ENCODE measurements around the gene KRTDAP.
A peak's percentile ranks its signal among the peaks of the same experiment; 100 is the strongest.
"Not testable (repeated sequence)": the region's sequence is repeated elsewhere in the genome, so short reads cannot be mapped to it uniquely, and the experiment has no call there.

KRTDAP gene

DNA sequence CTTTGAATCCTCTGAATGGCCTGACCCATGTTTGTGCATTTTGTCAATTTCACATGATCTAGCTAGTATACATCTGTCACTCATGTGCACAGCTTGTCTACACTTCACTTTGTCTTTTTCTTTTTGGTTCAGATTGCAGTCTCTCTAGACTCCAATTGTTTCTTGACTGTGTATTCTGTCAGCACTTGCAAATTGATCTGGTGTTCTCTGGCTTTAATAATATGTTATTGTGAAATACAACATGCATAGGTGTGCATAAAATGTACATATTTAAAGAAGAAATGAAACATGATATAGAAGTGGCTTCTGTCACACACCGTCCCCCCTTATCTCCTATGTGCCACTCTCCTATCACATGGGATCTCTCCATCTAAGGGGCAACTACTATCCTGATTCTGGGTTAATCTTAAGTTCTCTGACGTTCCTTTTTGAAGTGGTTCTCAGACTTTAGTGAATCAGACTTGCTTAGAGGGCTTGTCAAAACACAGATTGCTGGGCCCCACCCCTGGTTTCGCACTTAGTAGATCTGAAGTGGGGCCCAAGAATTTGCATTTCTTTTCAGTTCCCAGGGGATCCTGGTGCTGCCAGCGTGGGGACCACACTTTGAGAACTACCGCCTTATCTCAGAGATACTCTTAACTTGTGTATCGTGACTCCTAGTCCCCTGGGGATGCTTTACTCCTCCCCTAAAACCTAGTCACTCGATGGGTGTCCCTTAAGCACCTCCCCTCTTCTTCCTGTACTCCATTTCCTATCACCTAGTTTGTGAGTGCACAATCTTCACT, 5.8 kb downstream of the KRTDAP start:
- no peak for DNase-seq (ENCODE audit: low spot score)

DNA sequence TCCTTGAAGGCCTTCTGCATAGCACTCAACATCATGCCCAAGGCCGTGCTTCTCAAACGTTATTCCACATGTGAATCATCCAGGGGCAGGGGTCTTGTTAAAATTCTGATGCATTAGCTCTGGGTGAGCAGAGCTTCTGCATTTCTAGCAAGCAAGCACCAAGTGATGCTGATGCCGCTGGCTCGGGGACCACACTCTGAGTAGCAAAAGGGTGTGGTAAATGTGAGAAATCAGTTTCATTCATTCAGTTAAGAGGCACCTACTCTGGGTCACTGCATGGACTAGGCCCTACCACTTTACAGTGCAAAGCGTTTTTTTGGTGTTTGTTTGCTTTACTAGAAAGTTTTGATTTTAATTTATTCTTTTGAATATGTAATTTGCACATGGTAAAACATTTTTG, 7.2 kb downstream of the KRTDAP start:
- DNase-seq (ENCODE audit: low spot score): no peak

DNA sequence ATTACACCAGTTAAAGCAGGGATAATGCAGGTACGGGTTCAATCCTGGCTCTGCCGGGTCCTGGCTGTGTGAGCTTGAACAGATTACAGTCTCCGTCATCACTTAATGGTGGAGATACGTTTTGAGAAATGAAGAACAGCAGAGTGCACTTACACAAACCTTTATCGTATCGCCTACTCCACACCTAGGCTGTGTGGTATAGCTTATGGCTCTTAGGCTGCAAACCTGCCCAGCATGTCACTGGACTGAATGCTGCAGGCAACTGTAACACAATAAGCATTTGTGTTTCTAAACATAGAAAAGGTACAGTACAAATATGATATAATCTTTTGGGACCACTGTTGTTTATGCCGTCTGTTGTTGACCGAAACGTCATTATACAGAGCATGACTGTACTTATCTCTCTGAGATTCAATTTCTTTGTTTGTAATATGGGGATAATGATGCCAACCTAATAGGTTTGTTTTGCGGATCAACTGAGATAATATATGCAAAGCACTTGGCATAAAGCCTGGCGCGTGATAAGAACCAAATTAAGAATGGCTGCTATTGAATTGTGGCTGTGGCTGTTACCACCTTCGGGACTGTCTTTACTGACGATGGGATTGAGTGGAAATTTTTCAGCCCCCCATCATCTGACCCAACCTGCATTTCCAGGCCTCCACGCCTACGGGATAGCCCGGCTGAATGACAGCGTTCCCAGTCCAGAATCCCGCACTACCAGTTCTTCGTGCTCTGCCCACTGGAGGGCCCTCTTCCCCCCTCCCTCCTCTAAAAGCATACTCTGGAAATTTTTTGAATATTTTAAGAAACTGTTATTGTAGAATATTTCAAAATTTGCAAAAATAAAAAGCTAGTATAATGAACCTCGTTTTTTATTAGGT, 11.2 kb downstream of the KRTDAP start:
- no peak for DNase-seq (ENCODE audit: low spot score)

DNA sequence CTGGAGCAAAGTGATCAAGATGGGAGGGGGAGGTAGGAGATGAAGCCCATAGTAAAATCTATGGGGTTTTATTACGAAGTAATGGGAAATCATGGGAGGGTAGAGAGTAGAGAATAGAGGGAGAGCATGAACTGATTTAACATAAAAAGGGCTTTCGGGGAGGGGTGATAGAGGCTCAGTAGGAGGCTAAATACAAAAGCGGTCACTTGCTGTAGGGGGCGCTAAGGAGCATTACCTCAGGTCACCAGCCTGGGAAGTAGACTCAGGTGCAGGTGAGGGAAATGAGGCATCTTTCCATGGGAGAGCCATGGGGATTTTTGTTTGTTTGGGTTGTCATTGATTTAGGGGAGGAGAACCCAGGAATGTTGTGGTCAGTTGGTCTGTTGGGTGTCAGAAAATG, 14.1 kb downstream of the KRTDAP start:
- no peak for DNase-seq (ENCODE audit: low spot score)

DNA sequence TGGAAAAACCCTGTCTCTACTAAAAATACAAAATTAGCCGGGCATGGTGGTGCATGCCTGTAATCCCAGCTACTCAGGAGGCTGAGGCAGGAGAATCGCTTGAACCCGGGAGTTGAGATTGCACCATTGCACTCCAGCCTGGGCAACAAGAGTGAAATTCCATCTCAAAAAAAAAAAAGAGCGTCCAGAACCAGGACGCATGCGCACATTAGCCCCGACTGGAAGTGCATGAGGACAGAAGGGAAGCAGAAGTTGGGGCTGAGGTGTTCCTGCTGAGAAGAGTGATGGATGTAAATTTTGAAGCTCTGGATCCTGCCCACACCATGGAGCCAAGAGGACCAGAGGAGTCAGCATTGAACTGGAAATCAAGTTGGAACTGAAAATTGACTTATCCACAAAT, 15.7 kb downstream of the KRTDAP start:
- DNase-seq (ENCODE audit: low spot score): not testable (repeated sequence)

DNA sequence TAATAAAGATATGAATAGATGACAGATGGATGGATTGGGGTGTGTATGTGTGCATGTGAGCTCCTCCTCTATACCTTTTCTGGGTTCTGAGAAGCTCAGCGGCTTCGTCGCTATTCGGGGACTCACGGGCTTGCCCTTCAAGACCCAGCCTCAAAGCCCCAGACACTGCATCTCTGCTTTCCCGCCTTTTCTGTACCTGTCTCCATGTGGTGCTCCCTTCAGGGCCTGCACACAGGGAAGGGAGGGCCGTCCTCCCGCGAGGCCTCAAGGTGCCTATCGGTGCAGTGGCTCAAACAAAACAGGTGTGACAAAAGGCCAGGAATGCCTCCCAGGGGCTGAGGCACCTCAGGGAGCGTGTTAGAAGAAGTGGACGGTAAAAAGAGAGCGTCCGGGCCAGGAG, 16.2 kb downstream of the KRTDAP start:
- no peak for DNase-seq (ENCODE audit: low spot score)

DNA sequence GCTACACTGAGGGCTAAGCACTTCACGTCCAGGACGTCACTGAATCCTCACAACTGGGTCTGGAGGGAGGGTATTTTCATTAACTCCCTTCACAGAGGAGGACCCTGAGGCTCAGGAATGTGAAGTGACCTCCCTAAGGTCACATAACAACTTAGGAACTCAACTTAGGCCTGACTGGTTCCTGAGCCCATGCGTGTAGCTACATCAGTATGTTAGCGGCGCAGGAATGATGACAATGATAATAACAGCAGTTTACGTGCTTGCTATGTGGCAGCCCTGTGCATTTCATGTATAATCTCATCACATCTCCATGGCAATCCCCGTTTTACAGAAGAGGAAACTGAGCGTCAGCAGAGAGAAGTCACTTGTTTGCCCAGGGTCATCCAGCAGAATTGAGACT, 18.3 kb downstream of the KRTDAP start:
- no peak for DNase-seq (ENCODE audit: low spot score)

DNA sequence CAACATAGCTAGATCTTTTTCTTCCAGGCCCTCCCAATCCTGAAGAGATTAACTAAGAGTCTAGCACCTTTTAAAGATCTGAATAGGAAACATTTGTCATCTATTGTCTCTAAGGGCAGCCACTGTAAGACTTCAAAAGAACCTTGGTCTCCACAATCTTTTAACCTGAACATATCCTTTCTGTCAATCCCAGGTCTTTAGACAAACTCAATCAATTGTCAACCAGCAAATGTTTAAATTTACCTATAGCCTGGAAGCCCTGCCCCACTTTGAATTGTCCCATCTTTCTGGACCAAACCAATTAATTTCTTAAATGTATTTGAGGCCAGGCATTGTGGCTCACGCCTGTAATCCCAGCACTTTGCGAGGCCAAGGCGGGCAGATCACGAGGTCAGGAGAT, 19.2 kb downstream of the KRTDAP start:
- not testable (repeated sequence) for DNase-seq (ENCODE audit: low spot score)

DNA sequence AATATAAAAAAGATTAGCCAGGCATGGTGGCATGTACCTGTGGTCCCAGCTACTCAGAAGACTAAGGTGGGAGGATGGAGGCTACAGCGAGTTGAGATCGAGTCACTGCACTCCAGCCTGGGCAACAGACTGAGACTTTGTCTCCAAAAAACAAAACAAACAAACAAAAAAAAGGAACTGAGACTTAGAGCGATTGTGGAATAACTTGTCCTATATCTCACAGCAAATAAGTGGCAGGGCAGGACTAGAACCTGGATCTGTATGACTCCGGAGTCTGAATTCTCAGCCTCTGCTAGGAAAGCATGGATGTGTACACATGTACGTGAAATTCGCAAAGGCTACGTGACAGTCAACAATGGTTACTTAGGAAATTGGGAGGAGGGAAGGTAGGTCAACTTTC, 20.1 kb downstream of the KRTDAP start:
- no peak for DNase-seq (ENCODE audit: low spot score)

DNA sequence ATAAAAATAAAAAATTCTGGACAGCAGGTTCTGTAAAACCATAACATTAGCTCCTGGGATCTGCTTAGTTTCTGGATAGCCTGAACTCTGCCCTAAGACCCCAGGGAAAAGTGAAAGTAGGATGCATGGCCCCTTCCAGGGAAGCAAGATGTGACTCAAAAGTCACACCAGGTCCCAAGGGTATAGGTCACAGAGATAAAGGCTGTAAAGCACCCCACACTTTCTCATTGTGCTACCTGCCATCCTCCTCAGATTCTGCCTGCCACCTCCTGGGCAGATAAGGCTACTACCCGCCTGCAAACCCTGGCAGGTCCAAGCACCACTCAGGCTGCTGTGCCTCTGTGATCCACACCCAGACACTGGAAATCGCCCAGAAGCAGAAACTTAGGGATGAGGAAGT, 21.6 kb downstream of the KRTDAP start:
- DNase-seq (ENCODE audit: low spot score): peak; percentile 74

DNA sequence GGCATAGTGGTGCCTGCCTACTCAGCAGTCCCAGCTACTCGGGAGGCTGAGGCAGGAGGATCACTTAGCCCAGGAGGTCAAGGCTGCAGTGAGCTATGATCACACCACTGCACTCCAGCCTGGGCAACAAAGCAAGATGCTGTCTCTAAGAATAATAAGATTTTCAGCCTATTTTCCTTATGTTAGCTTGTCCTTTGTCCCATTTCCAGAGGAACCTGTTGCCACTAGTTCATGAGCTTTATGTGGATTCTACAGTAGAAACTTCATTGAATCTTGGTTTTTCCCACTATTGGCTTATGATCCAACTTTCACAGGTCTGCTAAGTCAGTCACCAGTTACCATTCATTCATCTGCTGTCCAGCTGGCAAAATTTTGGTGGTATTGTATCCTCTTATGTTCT, 24.0 kb downstream of the KRTDAP start:
- DNase-seq (ENCODE audit: low spot score): no peak

DNA sequence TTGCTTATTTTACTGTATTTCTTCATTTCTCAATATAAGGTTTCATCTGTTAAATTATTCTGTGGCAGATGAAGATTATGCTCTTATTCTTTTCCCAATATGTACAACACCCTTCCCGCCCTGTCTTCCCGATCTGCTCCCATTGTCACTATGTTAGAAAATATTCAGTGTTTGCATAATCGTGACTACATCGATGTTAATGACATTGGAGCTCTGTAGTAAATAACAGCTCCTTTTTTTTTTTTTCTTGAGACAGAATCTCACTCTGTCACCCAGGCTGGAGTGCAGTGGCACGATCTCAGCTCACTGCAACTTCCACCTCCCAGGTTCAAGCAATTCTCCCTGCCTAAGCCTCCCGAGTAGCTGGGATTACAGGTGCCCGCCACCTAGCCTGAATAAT, 27.3 kb downstream of the KRTDAP start:
- DNase-seq (ENCODE audit: low spot score): not testable (repeated sequence)

DNA sequence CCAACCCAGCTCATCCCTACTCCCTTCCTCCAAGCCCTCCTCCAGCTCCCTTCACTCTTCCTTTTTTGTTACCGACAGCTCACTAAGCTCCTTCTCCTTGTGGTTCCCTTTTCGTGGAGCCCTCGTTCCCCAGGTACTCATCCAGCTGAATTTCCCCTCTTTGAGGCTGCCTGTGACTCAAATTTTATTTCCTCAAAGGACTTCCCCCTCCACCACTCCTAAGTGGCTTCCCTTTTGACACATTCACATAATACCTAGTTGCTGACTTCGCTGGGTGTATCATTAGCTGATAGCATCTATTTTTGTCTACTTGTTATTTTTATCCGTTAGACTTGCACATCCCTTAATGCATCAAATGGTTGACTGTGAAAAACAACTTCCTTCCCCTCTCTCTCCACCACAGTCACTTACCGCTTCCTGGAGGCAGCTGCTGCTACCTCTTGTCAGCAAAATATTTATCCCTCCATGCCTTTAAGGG, 27.7 kb downstream of the KRTDAP start:
- DNase-seq (ENCODE audit: low spot score): peak; percentile 75

DNA sequence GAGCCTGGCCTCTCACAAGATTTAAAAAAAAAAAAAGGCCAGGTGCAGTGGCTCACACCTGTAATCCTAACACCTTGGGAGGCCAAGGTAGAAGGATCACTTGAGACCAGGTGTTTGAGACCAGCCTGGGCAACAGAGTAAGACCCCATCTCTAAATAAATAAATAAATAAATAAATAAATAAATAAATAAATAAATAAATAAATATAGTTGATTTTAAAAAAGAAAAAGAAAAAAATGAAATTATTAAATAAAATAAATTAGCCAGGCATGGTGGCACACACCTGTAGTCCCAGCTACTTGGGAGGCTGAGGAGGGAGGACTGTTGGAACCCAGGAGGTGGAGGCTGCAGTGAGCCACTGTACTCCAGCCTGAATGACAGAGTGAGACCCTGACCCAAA, 28.5 kb downstream of the KRTDAP start:
- not testable (repeated sequence) for DNase-seq (ENCODE audit: low spot score)

DNA sequence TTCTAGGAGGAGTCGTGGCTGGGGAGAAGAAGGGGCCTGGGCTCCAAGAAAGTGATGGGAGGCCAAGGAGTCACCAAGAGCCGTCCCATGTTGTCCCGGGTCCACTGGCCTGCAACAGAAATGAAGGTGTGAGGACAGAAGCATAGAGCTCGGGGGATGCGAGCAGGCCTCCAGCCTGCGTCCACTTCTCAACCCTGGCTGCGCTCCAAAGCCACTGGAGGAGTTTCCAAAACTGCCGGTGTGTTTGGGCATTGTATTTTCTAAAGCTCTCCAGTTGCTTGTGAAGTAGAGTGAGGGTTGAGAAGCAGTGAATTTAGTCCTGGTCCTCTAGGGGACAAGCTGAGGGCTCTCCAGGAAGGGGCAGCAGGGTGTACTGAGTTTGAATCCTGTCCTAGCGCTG, 29.2 kb downstream of the KRTDAP start:
- no peak for DNase-seq (ENCODE audit: low spot score)

DNA sequence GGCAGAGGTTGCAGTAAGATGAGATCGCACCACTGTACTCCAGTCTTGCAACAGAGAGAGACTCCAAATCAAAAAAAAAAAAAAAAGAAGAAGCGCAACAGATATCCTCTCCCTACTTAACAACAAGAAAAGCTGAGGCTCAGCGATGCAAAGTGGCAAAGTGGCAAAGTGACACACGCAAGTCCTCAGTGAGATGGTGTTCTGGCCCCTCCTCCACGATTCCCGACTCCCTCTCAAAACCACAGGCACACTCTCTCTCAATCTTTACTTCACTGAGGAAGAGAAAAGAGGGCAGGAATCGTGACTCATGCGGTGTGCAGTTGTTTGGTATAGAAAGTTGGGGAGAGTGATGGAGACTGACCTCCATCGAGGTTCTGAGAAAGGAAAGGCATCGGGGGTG, 29.7 kb downstream of the KRTDAP start:
- no peak for DNase-seq (ENCODE audit: low spot score)

DNA sequence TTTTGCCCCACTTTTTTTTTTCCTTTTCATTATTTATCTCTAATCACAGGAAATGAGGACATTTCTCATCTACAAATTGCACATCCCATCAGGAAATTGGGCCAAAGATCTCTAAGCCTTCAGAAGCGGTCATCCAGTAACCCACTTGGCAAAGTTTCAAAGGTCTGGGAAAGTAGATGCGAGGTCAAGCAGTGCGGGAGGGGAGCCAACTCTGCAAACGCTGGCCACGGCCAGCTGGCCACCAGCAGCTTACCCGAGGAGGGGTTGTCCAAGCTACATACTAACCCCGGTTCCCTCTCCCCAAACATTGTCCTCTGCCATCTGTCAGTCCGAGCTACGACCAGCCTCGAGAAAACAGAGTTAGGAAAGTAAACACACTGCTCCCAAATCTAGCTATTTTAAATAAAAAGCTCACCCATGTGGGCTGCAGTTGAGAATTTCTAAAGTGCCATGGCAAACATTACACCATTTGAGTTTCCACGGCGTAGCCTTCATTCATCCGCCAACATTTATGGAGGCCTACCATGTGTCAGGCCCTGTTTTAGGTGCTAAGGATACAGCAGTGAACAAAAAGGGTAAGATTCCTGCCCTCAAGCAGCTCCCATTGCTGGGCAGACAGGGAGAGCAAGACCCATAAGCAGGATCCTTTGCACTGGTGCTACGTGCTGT, 30.7 kb downstream of the KRTDAP start:
- no peak for DNase-seq (ENCODE audit: low spot score)

DNA sequence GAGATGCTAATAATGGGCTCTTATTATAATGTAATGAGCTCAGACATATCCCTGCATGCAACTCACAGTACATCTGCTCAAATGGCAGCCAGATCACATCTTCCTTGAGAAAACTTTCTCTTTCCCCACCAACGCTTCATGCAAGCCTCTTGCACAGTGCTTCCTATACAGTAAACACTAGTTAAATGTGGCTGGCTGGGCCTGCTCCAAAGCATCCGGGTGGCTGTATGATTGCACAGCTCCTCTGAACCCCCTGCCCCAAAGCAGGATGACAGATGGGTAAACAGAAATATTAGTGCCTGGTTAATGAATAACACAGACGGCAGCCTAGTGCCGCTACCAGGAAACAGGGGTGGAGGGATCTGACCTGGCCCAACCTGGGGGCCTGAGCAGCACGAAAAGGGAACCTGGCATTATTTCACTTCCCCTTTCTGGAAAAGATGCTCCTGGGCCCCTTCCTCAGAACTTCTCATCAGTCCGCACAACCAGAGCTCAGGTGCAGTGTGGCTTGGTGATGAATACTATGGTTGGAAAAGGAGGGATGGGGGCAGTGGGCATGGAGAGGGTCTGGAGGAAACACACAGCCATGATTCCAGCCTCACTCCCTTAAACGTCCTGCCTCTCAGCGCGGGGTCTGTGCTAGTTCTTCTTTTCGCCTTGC, 31.4 kb downstream of the KRTDAP start:
- DNase-seq (ENCODE audit: low spot score): no peak

DNA sequence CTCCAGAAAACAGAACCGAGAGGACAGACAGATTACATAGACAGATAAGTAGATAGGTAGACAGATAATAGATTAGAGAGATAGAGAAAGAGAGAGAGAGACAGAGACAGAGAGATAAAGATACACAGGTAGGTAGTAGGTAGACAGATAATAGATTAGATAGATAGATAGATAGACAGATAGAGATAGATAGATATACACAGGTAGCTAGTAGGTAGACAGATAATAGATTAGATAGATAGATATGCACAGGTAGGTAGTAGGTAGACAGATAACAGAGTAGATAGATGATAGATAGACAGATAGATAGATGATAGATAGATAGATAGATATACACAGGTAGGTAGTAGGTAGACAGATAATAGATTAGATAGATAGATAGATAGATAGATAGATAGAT, 32.1 kb downstream of the KRTDAP start:
- no peak for DNase-seq (ENCODE audit: low spot score)

DNA sequence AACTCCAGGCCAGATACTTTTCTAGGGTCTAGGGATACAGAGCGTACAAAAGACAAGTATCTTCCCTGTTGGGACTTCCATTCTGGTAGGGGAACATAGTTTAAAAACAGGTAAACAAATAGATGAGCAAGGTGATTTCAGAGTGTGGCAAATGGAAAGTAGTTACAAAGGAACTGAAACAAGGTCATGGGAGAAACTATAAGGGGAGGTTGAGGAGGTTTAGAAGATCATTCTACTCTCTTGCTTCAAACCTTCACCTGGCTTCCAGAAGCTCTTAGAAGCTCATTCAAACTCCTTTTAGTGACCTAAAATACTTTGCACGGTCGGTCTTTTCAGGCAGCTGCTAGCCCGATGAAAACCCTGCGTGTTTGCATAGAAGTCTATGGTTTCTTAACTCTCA, 33.1 kb downstream of the KRTDAP start:
- DNase-seq (ENCODE audit: low spot score): no peak

DNA sequence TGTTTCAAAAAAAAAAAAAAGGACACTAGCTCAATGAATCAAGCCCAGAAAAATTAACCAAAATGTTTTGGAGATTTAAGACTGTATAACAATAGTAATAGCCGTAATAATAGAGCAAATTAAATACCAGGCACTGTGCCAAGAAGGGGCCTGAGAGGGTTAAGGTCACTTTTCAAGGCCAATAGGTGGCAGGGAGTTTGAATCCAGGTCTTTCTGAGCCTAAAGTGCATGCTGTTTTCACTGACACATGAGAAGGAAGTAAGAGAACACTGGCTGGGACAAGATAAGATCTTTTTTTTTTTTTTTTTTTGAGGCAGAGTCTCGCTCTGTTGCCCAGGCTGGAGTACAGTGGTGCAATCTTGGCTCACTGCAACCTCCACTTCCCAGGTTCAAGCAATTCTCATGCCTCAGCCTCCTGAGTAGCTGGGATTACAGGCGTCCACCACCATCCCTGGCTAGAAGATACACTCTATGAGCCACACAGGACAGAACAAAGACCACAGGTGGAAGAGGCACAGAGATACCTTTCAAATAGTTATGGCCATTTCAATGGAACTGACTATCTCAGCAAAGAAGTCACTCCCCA, 34.6 kb downstream of the KRTDAP start:
- no peak for DNase-seq (ENCODE audit: low spot score)

DNA sequence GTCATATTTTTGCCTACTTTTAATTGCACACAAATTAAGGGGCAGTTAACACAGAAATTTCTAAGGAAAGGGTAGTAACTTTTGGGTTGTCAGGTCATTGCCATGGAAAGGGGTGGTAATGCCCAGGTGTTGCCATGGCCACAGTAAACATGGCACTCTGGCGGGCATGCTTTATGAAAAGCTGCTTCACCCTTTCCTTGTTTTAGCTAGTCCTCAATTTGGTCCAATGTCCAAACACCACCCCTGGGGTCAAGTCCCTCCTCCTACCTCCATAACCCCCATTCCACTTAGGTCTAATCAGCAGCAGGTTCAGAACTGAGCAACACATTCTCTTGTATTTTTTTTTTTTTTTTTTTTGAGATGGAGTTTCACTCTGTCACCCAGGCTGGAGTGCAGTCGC, 35.6 kb downstream of the KRTDAP start:
- no peak for DNase-seq (ENCODE audit: low spot score)

All from CD4-positive, alpha-beta T cell treated with Interleukin-15 for 4 hours (primary cell).